ENCODE data around the gene TOX2.
A peak's percentile ranks its signal among the peaks of the same experiment; 100 is the strongest.

Gene TOX2

GRCh38 chr20:43919686-43920403, 5.2 kb downstream of the TOX2 start:
- Histone ChIP-seq H3K27ac (ENCODE audit: extremely low read depth, low read depth, low read length) (no peak overlapping the region), H3K4me1 (ENCODE audit: control insufficient read depth, insufficient read depth, low read length) (no peaks in the 10 kb centered on the region; the same call in 1 of the 2 replicates), H3K36me3 (ENCODE audit: control insufficient read depth in 2 of 2, insufficient read depth in 1 of 2, low read length in 2 of 2) (no peaks in the 10 kb centered on the region), H3K4me3 (ENCODE audit: low read depth, low read length) (no peak overlapping the region), H3K9me3 (ENCODE audit: control insufficient read depth, insufficient read depth, low read depth, low read length) (no peaks in the 10 kb centered on the region)
- TF ChIP-seq ZNF146 (tag by site-specific recombination; IDR thresholded peaks at IDR 0.05) (peak; percentile 89), ZFHX2 (tag by site-specific recombination; conservative IDR thresholded peaks at IDR 0.05) (peak; percentile 80), PRDM10 (tag by site-specific recombination; IDR thresholded peaks at IDR 0.05) (no peak), EGR2 (tag by site-specific recombination; IDR thresholded peaks at IDR 0.05; ENCODE audit: low read depth) (peak; percentile 67; the same call in 1 of the 2 replicates), ZBTB20 (tag by site-specific recombination; IDR thresholded peaks at IDR 0.05) (peak; percentile 58; the same call in 1 of the 2 replicates)
- POLR2A ChIA-PET: no interaction called here
- CTCF ChIA-PET: no interaction called here

GRCh38 chr20:43920797-43921196, 6.1 kb downstream of the TOX2 start:
- no peaks in the 10 kb centered on the region for H3K9me3 ChIP-seq (ENCODE audit: control insufficient read depth, insufficient read depth, low read depth, low read length)
- TF ChIP-seq ZNF510 (tag by site-specific recombination; IDR thresholded peaks at IDR 0.05; ENCODE audit: insufficient replicate concordance) (no peak), ZNF223 (tag by site-specific recombination; IDR thresholded peaks at IDR 0.05) (no peak), ZNF473 (tag by site-specific recombination; IDR thresholded peaks at IDR 0.05) (no peak), ZNF654 (tag by site-specific recombination; IDR thresholded peaks at IDR 0.05; ENCODE audit: low read depth) (no peak), TCF7L2 (IDR thresholded peaks at IDR 0.05; ENCODE audit: borderline replicate concordance, low read depth, low read length) (no peak), ZNF623 (tag by site-specific recombination; IDR thresholded peaks at IDR 0.05) (no peak), ZNF169 (tag by site-specific recombination; IDR thresholded peaks at IDR 0.05) (no peak), ZNF558 (tag by site-specific recombination; IDR thresholded peaks at IDR 0.05) (no peak), GLIS2 (tag by site-specific recombination; IDR thresholded peaks at IDR 0.05) (no peak), ZNF660 (tag by site-specific recombination; IDR thresholded peaks at IDR 0.05) (no peak)
- H3K27ac ChIP-seq (ENCODE audit: extremely low read depth, low read depth, low read length): no peak overlapping the region
- no peak overlapping the region for H3K4me3 ChIP-seq (ENCODE audit: low read depth, low read length)
- ChIA-PET CTCF (no interaction called here), POLR2A (no interaction called here)
- H3K4me1 ChIP-seq (ENCODE audit: control insufficient read depth, insufficient read depth, low read length): peaks cover 9% of the 10 kb centered on the region; the same call in 1 of the 2 replicates
- no peaks in the 10 kb centered on the region for H3K36me3 ChIP-seq (ENCODE audit: control insufficient read depth in 2 of 2, insufficient read depth in 1 of 2, low read length in 2 of 2)

- ChIA-PET CTCF (no interaction called here), POLR2A (no interaction called here)
- TF ChIP-seq ZBTB17 (tag by site-specific recombination; IDR thresholded peaks at IDR 0.05) (no peak), PRDM10 (tag by site-specific recombination; IDR thresholded peaks at IDR 0.05) (no peak), SP3 (tag by site-specific recombination; IDR thresholded peaks at IDR 0.05) (no peak), ZNF292 (tag by site-specific recombination; IDR thresholded peaks at IDR 0.05; ENCODE audit: borderline replicate concordance, low read depth) (no peak), ZNF114 (tag by site-specific recombination; IDR thresholded peaks at IDR 0.05) (no peak), ZNF548 (tag by site-specific recombination; IDR thresholded peaks at IDR 0.05) (no peak), WT1 (tag by site-specific recombination; IDR thresholded peaks at IDR 0.05) (no peak), KLF7 (tag by site-specific recombination; IDR thresholded peaks at IDR 0.05; ENCODE audit: borderline replicate concordance) (no peak)
These were observed 6.7 kb downstream of the TOX2 start for GRCh38 chr20:43921227-43921780.

More at GRCh38 chr20:43921227-43921780, 6.7 kb downstream of the TOX2 start:
- no peak overlapping the region for H3K27ac ChIP-seq (ENCODE audit: extremely low read depth, low read depth, low read length)
- peaks cover 14% of the 10 kb centered on the region; the same call in 1 of the 2 replicates for H3K4me1 ChIP-seq (ENCODE audit: control insufficient read depth, insufficient read depth, low read length)
- H3K9me3 ChIP-seq (ENCODE audit: control insufficient read depth, insufficient read depth, low read depth, low read length): no peaks in the 10 kb centered on the region
- H3K36me3 ChIP-seq (ENCODE audit: control insufficient read depth in 2 of 2, insufficient read depth in 1 of 2, low read length in 2 of 2): no peaks in the 10 kb centered on the region
- H3K4me3 ChIP-seq (ENCODE audit: low read depth, low read length): no peak overlapping the region

Measured in HEK293 (cell line).